GM21367 (cell line): ENCODE data around the gene TIMM13.

ENCODE experiments used
- ATAC-seq: cut with Tn5 transposase; IDR thresholded peaks from one replicate; pipeline ENCODE4 v1.9.1; 2021; ENCODE audit not compliant: unreplicated experiment

The TIMM13 gene

GRCh38 chr19:2387367-2388288 is 39.8 kb downstream of the TIMM13 start:
- ATAC-seq: no peak

- no peak for ATAC-seq
These were observed 42.2 kb downstream of the TIMM13 start for GRCh38 chr19:2385053-2385721.

GRCh38 chr19:2382530-2383222 is 44.7 kb downstream of the TIMM13 start:
- no peak for ATAC-seq

- ATAC-seq: no peak
These were observed 46.1 kb downstream of the TIMM13 start for GRCh38 chr19:2381148-2381820.

GRCh38 chr19:2380567-2380966 is 46.8 kb downstream of the TIMM13 start:
- ATAC-seq: no peak

GRCh38 chr19:2376784-2377519 is 50.4 kb downstream of the TIMM13 start:
- ATAC-seq: no peak
